ENCODE results near the gene GDPD3. TPM values are rescaled to one million over a fixed set of nuclear protein-coding genes. Genes with fewer than 3 reads are reported as not detected.
A peak's percentile ranks its signal among the peaks of the same experiment; 100 is the strongest.

GDPD3 gene
- total and polyA plus RNA-seq, 2 of the 13 experiments (the other 11 are each of a cell fraction or from before 2014, with no cell fraction given), result 18.7 to 20.6 TPM

- TF ChIP-seq NCOA1 (CRISPR knock-in tag; IDR thresholded peaks at IDR 0.05) (peak; percentile 95), PREB (CRISPR knock-in tag; IDR thresholded peaks at IDR 0.05) (no peak), FOXO1 (CRISPR knock-in tag; IDR thresholded peaks at IDR 0.05) (peak; percentile 100), ZSCAN21 (CRISPR knock-in tag; IDR thresholded peaks at IDR 0.05; ENCODE audit: borderline replicate concordance) (0 out of 2 replicates have a peak, but pooled peaks have one; percentile 58), TBP (CRISPR knock-in tag; IDR thresholded peaks at IDR 0.05) (no peak), SRY (CRISPR knock-in tag; IDR thresholded peaks at IDR 0.05) (no peak; the same call in 1 of the 2 replicates), ZSCAN30 (CRISPR knock-in tag; IDR thresholded peaks at IDR 0.05) (no peak), NR2F1 (CRISPR knock-in tag; IDR thresholded peaks at IDR 0.05) (peak; percentile 57 to 84), PHB2 (IDR thresholded peaks at IDR 0.05; ENCODE audit: partially characterized antibody) (no peak), HMGXB4 (CRISPR knock-in tag; IDR thresholded peaks at IDR 0.05; ENCODE audit: borderline replicate concordance in 1 of 2, low read depth in 1 of 2) (peak; percentile 70 to 79; a peak in 3 of 4 replicates), IRF9 (CRISPR knock-in tag; IDR thresholded peaks at IDR 0.05; ENCODE audit: borderline replicate concordance) (no peak; the same call in 1 of the 2 replicates), ZGPAT (CRISPR knock-in tag; IDR thresholded peaks at IDR 0.05) (peak; percentile 97), ZBTB26 (CRISPR knock-in tag; IDR thresholded peaks at IDR 0.05; ENCODE audit: borderline replicate concordance) (peak; percentile 41; the same call in 1 of the 2 replicates), SOX13 (IDR thresholded peaks at IDR 0.05) (peak; percentile 59; the same call in 1 of the 2 replicates), SOX13 (CRISPR knock-in tag; conservative IDR thresholded peaks at IDR 0.05 in 1 of 2, IDR thresholded peaks at IDR 0.05 in 1 of 2) (peak in 1 of 2 experiments; percentile 94; a peak in 2 of 4 replicates), CENPT (CRISPR knock-in tag; IDR thresholded peaks at IDR 0.05; ENCODE audit: low read depth) (no peak), SOX6 (IDR thresholded peaks at IDR 0.05) (no peak), SOX6 (CRISPR knock-in tag; IDR thresholded peaks at IDR 0.05) (peak; percentile 93), ZNF652 (CRISPR knock-in tag; IDR thresholded peaks at IDR 0.05; ENCODE audit: borderline replicate concordance, low read depth) (peak; percentile 68; the same call in 1 of the 2 replicates), ZNF232 (CRISPR knock-in tag; IDR thresholded peaks at IDR 0.05; ENCODE audit: borderline replicate concordance) (0 out of 2 replicates have a peak, but pooled peaks have one; percentile 29), ZNF558 (CRISPR knock-in tag; IDR thresholded peaks at IDR 0.05; ENCODE audit: borderline replicate concordance) (no peak; the same call in 1 of the 2 replicates), ZNF724P (CRISPR knock-in tag; IDR thresholded peaks at IDR 0.05; ENCODE audit: borderline replicate concordance) (no peak)
Observed at GRCh38 chr16:30139583-30140481, 26.5 kb upstream of the GDPD3 start (continued).

Data from HepG2 (cell line).